ENCODE measurements around the gene SIK3. TPM values are rescaled to one million over a fixed set of nuclear protein-coding genes. Genes with fewer than 3 reads are reported as not detected.

Gene SIK3
- total RNA-seq, 4 donors from 2014 or later: 14.1 to 77.0 (median 40.7) TPM

DNA sequence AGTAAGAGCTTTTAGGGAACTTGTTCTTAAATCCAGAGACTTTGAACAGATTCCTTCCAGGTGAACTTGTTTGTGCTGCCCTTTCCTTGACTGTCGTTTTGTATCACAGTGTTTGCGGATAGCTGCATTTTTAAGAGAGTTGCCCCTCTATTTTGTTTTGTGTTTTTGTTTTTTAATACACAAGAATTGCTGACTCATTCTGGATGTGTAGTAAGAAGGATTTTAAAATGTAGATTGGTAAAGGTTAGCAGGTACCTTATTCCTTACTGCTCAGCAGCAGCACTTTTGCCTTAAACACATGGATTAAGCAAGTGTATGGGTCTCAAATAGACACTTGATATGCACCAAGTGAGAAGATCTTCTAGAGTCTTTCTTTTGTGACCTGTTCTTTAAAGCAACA, 297.6 kb downstream of the SIK3 start:
- intact Hi-C loops (cut with DNase I; ENCODE audit: low total_unique reads): no loop called here
- no peak for DNase-seq
- TF ChIP-seq POLR2A (IDR thresholded peaks at IDR 0.05) (no peak), CTCF (IDR thresholded peaks at IDR 0.05) (no peak)
- Histone ChIP-seq H3K9me3 (no peaks in the 10 kb centered on the region), H3K27ac (no peak overlapping the region), H3K27me3 (no peaks in the 10 kb centered on the region), H3K4me3 (no peak overlapping the region), H3K36me3 (no peaks in the 10 kb centered on the region), H3K4me1 (no peaks in the 10 kb centered on the region)

- Histone ChIP-seq H3K27ac (no peak overlapping the region), H3K4me1 (no peaks in the 10 kb centered on the region), H3K27me3 (no peaks in the 10 kb centered on the region), H3K9me3 (no peaks in the 10 kb centered on the region), H3K4me3 (no peak overlapping the region), H3K36me3 (no peaks in the 10 kb centered on the region)
- intact Hi-C loops (cut with DNase I; ENCODE audit: low total_unique reads): loop anchor here (10.0 kb wide), 1 partner anchor 426 kb away; no protein-coding TSS in a partner anchor
- TF ChIP-seq CTCF (IDR thresholded peaks at IDR 0.05): no peak
- no peak for TF ChIP-seq POLR2A (IDR thresholded peaks at IDR 0.05)
- DNase-seq: no peak
Measured at GRCh38 chr11:116798368-116798767, 299.9 kb downstream of the SIK3 start.

- no peaks in the 10 kb centered on the region for H3K9me3 ChIP-seq
- H3K27ac ChIP-seq: no peak overlapping the region
- intact Hi-C loops (cut with DNase I; ENCODE audit: low total_unique reads): loop anchor here (10.0 kb wide), 1 partner anchor 427 kb away; no protein-coding TSS in a partner anchor
- H3K36me3 ChIP-seq: no peaks in the 10 kb centered on the region
- DNase-seq: no peak
- no peaks in the 10 kb centered on the region for H3K4me1 ChIP-seq
- H3K27me3 ChIP-seq: no peaks in the 10 kb centered on the region
- no peak overlapping the region for H3K4me3 ChIP-seq
- TF ChIP-seq CTCF (IDR thresholded peaks at IDR 0.05) (no peak), POLR2A (IDR thresholded peaks at IDR 0.05) (no peak)
Measured at GRCh38 chr11:116797816-116798215, 300.4 kb downstream of the SIK3 start.

GRCh38 chr11:116796548-116796947, 301.7 kb downstream of the SIK3 start:
- TF ChIP-seq POLR2A (IDR thresholded peaks at IDR 0.05): no peak
- TF ChIP-seq CTCF (IDR thresholded peaks at IDR 0.05): no peak
- no peak for DNase-seq
- Histone ChIP-seq H3K27ac (no peak overlapping the region), H3K4me3 (no peak overlapping the region), H3K4me1 (no peaks in the 10 kb centered on the region), H3K9me3 (no peaks in the 10 kb centered on the region), H3K27me3 (no peaks in the 10 kb centered on the region), H3K36me3 (no peaks in the 10 kb centered on the region)
- intact Hi-C loops (cut with DNase I; ENCODE audit: low total_unique reads): loop anchor here (10.0 kb wide), 1 partner anchor 428 kb away; no protein-coding TSS in a partner anchor

- Histone ChIP-seq H3K4me1 (no peaks in the 10 kb centered on the region), H3K9me3 (no peaks in the 10 kb centered on the region), H3K36me3 (no peaks in the 10 kb centered on the region), H3K27me3 (no peaks in the 10 kb centered on the region), H3K4me3 (no peak overlapping the region), H3K27ac (no peak overlapping the region)
- intact Hi-C loops (cut with DNase I; ENCODE audit: low total_unique reads): loop anchor here (10.0 kb wide), 1 partner anchor 430 kb away; no protein-coding TSS in a partner anchor
- DNase-seq: no peak
- TF ChIP-seq CTCF (IDR thresholded peaks at IDR 0.05) (no peak), POLR2A (IDR thresholded peaks at IDR 0.05) (no peak)
Measured at GRCh38 chr11:116794851-116795250, 303.4 kb downstream of the SIK3 start.
